HL-60 (cell line): ENCODE measurements around the gene GCNT2.

Experiments
- CTCF ChIP-seq: IDR thresholded peaks from one replicate; pipeline ENCODE4 v1.5.1; 2011; ENCODE audit warnings: low read length, control low read depth, inconsistent platforms; ENCODE audit not compliant: insufficient read depth
- GABPA ChIP-seq: IDR thresholded peaks from 2 replicates; pipeline ENCODE4 v1.6.1; 2012; ENCODE audit warnings: low read depth
- POLR2AphosphoS5 ChIP-seq: IDR thresholded peaks from 2 replicates; pipeline ENCODE4 v1.6.1; 2012; ENCODE audit warnings: low read depth
- TF ChIP-seq, protein P1 (sequence below): IDR thresholded peaks from 2 replicates; pipeline ENCODE4 v1.6.1; 2012; ENCODE audit warnings: low read depth; ENCODE audit not compliant: insufficient replicate concordance

GRCh38 chr6:10521104-10521808 is at the start of gene GCNT2:
- TF ChIP-seq CTCF, result no peak
- TF ChIP-seq, protein P1, sequence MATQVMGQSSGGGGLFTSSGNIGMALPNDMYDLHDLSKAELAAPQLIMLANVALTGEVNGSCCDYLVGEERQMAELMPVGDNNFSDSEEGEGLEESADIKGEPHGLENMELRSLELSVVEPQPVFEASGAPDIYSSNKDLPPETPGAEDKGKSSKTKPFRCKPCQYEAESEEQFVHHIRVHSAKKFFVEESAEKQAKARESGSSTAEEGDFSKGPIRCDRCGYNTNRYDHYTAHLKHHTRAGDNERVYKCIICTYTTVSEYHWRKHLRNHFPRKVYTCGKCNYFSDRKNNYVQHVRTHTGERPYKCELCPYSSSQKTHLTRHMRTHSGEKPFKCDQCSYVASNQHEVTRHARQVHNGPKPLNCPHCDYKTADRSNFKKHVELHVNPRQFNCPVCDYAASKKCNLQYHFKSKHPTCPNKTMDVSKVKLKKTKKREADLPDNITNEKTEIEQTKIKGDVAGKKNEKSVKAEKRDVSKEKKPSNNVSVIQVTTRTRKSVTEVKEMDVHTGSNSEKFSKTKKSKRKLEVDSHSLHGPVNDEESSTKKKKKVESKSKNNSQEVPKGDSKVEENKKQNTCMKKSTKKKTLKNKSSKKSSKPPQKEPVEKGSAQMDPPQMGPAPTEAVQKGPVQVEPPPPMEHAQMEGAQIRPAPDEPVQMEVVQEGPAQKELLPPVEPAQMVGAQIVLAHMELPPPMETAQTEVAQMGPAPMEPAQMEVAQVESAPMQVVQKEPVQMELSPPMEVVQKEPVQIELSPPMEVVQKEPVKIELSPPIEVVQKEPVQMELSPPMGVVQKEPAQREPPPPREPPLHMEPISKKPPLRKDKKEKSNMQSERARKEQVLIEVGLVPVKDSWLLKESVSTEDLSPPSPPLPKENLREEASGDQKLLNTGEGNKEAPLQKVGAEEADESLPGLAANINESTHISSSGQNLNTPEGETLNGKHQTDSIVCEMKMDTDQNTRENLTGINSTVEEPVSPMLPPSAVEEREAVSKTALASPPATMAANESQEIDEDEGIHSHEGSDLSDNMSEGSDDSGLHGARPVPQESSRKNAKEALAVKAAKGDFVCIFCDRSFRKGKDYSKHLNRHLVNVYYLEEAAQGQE, result no peak
- no peak for TF ChIP-seq POLR2AphosphoS5
- no peak for TF ChIP-seq GABPA
